GM18520 (cell line): ENCODE measurements around the gene GABBR2.

Source experiments
- ATAC-seq: cut with Tn5 transposase; IDR thresholded peaks from one replicate; pipeline ENCODE4 v1.9.1; 2021; ENCODE audit not compliant: unreplicated experiment

The GABBR2 gene

GRCh38 chr9:98242426-98242825 lies 466.3 kb downstream of the GABBR2 start:
- ATAC-seq = no peak

- ATAC-seq = no peak
Observed at GRCh38 chr9:98241357-98242300, 467.1 kb downstream of the GABBR2 start.

GRCh38 chr9:98240475-98240874 lies 468.3 kb downstream of the GABBR2 start:
- ATAC-seq = no peak
